ENCODE data around the gene RHPN2.

- TF ChIP-seq CTCF (IDR thresholded peaks at IDR 0.05), result no peak
- no peak for TF ChIP-seq POLR2A (IDR thresholded peaks at IDR 0.05)
These were observed 2.4 kb upstream of the RHPN2 start for GRCh38 chr19:33067121-33067520.

All from uterus (tissue), 2 donors.